Fibroblast of skin of left biceps (primary cell): ENCODE measurements around the gene RPL27A.
"Not testable (repeated sequence)": the region's sequence is repeated elsewhere in the genome, so short reads cannot be mapped to it uniquely, and the experiment has no call there.

Source experiments
- DNase-seq, 2 experiments: peaks; one replicate each; pipeline ENCODE4 v3.0.0-alpha.2; 2013; ENCODE audit warnings: low read depth in 2 of 2

The RPL27A gene

DNA sequence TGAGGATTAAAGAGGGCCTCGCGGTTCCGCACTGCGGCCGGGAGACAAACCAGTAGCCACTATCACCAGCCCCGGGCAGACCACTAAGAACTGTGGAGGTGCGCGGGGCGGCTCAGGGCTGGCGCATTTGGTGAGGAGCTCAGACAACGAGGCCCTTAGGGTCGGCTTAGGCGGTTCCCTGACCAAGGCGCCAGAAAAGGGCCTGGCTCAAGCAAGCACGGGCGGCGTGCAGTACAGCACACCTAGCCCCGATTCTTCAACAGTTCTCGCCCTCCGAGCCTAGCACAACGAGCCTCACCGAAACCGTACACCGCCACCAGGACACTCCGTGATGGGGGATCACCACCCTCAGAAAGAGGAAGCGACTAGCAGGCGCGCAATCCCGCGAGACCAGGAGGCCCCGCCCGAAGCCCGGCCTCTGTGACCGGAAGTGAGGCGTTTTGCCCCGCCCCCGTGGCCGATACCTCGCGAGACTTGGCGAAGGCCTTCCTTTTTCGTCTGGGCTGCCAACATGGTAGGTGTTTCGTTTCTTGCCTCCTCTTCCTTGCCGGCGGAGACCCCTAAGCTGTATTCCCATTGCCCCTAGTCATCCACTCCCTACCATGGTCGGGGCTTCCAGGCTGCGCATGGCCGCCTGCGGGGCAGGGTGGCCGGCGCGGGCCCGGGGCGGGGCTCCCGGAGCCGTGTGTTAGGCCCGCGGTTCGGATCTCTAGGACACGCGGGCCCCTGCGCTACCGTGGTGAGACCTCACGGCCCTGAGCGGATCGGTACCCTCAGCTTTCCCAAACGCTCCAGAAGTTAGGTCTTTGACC is at the start of gene RPL27A, which contains the start of gene TRIM66:
TSS of gene RPL27A (plus strand) at position 490 of the 812 bp plus-strand sequence. CDS start at position 512, 22 bp downstream.
TSS of gene TRIM66 (minus strand) at position 363 of the 812 bp plus-strand sequence. CDS start 10,391 bp downstream, outside the sequence.
- peak; percentile 89 to 90 for DNase-seq

DNA sequence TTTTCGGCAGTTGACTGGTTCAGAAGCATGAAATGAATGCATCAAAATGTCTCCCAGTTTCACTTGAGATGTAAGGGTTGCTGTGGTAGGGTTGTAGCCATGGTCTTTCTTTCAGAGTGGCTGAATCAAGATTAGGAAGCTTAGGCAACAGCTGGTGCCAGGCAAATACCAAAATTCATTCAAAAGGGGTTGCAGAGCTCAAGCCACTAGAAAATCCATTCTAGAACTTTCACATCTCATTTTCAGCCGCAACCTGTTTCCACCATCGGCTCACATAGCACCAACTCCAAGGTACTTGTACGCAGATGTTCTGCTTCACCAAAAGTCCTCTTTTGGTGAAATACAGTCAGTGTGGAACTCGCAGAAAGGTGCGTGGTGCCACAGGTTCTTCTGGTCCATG is 48.1 kb upstream of the RPL27A start:
- no peak for DNase-seq

DNA sequence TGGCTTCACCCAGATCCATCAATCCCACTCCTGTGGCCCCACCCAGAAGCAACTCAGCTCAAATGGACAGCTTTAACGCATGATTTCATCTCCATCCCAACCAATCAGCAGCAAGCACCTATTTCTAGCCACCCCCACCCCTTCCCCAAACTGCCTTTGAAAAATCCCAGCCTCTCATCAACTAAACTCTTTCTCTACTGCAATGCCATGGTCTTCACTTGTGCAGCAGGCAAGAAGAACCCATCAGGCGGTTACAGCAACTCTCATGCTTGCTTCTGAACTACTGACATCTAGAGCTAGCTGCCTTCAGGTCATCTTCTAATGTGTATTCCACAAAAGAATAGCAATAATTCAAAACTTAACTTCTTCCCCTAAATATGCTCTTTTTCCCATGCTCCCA is 46.5 kb upstream of the RPL27A start:
- DNase-seq, result no peak

DNA sequence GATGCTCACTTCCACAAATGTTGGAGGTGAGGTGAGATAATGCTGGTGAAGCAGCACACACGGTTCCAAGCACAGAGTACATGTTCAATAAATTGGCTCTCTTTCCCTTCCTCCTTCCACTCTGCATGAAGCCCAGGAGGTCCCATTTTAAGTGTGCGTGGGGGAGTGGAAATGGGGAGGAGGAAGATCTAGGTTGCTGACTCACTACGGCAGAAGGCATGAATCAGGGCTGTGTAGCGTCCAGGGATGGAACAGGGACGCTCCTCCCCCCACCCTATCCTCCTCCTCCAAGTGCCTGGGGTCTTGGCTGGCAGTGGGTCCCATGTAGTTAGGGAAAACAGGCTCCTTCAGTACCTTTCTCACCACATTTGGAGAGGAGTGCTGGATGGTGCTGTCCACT is 44.3 kb upstream of the RPL27A start:
- DNase-seq, result no peak

DNA sequence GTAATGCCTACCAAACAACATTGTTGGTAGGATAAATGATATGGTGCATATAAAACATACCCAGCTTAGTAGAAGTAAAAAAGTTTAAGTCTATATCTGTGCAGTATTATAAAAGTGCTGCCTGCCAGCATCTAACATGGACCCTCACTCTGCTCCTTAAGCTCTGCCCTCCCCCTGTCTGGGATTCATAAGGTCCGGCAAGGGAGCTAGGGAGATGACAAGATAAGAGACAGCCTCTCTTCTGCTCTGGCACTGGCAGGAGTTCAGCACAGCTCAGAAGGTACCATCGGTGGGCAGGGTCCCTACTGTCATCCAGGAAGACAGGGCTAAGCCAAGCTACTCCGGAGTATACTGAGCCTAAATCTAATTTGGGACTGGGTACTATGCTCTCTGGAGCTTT is 42.9 kb upstream of the RPL27A start:
- no peak for DNase-seq

DNA sequence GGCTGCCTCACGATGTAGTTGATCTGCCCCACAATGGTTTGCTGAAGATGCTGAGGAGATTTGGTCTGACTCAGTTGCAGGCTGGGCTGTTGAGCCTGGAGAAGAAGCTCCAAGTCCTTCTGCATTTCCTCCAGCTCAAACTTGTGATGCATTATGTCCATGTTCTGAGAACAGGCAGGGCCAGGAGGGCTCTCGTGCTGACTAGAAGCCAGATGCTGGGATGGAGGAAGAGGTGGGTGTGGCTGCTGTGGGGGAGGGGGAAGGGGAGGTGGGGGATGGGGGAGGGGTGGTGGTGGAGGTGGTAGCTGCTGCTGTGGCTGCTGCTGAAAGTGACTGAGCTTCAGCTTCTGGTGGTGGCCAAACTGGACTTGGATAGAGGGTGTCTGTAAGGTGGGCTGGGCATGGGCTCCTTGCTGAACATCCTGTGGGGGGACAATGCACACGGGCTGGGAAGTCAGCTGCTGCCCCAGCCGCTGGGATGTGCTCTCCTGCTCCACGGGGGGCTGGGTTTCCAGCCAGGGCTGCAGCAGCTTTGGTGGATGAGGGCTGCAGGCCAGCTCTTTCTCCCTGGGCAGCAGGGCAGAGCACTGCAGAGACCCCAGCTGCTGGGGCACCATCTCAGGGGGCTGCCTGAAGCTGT is 42.2 kb upstream of the RPL27A start:
- no peak for DNase-seq

DNA sequence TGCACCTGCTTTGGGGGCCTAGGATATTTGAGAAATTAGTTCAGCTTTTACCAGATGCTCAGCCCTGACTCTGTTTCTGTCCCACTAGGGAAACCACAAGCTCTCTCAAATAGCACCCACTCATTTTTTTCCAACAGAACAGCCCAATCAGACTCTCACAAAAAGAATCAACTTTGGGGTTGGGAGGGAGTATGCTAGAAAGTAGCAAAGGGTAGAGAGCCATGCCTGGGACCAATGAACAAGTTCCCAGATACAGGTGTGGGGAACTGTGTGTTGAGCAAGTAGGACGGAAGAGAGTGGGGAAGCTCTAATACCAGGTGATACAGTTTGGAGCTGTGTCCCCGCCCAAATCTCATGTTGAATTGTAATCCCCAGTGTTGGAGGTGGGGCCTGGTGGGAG is 41.3 kb upstream of the RPL27A start:
- no peak for DNase-seq

DNA sequence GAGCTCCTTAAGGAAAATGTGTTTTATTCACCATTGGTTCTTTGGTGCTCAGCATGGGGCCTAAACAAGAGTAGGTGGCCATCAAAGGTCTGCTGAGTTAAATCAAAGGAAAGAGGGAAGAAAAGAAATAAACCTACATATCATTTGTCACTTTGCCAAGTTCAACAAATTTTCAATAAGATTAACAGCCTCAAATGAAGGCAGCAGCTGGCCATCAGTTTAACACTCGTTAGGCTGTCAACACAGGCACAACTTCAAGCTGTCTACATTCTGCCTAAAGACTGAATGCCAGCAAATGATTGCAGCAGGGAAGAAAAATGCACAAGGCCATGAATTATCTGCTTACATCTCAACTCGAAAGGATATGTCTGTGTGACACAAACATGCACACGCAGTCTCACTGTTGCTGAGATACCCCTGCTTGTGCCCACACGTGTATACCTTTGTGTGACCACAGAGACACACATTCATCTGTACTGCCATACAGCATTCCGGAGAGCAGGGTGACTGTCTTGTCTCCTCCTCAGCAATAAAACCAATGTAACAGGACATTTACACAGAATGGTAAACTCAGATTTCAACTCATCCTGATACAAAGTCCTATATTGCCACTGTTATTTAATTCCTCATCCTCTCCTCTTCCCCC is 40.3 kb upstream of the RPL27A start:
- peak in 1 of 2 experiments; percentile 22 for DNase-seq

DNA sequence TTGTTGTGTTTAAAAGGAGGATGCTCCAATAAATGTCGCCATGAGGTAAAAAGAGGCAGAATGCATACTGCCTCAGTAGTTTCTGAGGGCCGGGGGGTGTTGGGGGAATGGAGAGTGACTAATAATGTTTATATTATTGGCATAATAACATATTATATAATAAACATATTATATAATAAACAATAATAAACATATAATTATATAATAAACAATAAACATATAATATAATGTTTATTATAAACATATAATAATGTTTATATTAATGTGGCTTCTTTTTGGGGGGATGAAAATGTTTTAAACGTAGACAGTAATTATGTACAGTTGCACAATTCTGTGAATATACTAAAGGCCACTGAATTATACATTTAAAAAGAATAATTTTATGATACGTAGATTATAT is 35.7 kb upstream of the RPL27A start:
- DNase-seq, result no peak

DNA sequence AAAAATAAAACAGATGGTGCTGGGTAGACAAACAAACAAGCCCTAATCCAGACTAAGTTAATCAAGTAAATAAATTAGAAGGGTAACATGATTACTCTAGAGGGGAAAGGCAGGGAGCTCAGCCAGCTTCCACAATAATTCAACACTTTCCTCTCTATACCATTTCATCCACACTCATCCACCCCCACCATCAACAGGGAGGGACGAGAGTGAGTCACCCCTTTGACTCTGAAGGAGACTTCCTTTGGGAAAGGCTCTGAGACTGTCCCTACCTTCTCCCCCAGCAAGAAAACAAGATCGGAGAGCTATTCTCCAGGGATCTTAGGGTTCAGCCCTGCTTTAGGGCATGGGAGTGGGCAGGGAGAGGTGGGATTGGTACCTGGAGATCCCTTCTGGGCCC is 33.2 kb upstream of the RPL27A start:
- DNase-seq, result peak in 1 of 2 experiments; percentile 17

DNA sequence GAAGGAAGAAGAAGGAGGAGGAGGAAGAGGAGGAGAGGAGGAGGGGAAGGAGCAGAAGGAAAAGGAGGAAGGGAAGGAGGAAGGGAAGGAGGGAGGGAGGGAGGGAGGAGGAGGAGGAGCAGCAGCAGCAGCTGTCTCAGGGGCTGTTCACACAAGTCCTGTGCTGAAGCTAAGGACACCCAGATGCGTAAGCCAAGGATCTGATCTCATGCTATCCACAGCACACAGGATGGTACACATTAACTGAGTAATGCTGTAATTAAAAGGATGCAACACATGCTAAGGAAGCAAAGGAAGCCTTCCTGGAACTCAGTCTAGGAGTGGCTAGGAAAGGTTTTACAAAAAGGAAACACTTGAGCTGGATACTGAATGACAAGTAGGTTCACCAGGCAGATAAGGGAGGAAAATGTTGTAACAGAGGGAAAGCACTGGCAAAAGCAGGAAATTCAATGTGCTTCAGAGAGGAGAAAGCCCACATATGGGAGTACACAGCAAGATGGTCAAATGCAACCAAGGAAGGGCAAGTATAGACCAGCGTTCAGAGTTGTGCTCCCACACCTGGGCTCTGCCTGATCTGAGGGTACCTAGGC is 32.1 kb upstream of the RPL27A start:
- peak; percentile 19 to 30 for DNase-seq

DNA sequence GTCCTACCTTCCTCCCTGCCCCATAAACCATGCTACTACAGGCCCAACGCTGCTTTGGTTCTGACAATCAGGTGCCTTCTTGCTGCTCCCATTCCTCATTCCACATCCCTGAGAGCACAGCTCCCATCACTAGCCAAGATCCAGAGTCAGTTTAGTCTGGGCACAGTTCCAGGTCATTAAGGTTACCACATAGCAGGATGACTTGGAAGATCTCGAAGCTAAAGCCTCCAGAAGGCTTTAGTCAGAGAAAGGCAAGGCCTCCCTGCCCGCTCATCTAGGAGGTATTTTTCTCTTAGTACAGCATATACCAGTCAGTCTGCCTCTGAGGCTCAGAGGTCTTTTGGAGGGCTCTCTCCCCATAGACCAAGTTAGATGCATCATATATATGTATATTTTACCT is 30.5 kb upstream of the RPL27A start:
- DNase-seq, result peak; percentile 93 to 94

DNA sequence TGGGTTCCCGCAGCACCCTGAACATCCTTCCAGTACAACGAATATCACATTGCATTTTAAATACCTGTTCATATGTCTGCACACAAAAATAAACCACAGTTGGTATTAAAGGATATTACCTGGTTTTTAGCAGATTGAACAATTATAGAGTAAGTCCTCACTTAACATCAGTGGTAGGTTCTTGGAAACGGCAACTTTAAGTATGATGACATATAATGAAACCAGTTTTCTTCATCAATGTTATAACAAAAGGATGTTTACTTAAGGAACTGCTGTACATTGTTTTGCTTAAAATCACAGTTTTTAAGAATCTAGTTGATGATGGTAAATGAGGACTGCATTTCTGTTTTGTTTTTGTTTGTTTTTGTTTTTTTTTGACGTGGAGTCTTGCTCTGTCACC is 28.1 kb upstream of the RPL27A start:
- no peak for DNase-seq

DNA sequence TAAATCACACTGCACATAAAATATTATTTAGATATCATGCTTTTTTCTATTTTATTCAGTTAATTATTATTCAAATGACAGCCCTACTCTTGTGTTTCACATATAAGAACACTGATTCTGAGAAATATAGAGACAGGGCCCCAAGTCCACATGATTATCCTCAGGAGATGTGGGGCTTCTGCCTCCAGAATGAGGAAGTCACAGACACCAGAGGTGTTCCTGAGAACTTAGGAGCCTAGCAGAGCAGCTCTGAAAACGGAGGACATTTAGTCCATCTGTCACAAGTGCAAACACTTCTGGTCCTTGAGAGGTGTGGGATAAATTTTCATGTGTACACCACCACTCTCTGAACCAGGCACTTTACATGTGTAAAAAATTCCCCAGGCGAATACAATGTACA is 26.3 kb upstream of the RPL27A start:
- DNase-seq, result no peak

DNA sequence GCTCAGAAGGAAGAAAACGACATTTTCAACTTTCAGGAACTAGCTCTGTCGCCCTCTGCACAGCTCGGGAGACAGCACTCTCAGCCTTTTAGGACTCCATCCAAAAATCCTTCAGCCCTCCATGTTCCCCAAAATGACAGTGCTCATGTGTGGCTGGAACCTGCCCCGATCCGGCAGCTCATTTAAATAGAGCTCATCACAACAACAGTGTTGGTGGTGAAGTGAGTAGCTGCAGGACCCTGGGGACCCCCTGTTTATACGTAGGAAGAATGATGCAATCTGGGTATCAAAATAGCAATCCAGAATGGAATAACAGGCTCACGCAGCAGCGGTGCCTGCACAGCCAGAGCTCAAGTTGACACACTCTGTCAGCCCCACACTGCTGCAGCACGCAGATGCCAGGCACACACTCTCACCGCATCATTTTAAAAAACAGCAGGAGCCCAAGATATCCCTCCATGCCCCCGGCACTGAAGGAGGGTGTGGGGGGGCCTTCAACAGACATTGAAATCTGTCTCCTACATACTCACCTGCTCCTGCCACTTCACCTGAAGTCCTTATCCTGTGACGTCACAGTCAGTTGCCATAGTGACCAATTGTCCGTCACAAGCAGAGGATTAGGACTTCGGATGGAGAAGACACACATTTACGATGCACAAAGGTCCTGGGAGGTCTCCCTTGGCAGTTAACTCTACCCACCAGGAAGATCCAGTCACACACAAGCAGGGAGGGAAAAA is 24.1 kb upstream of the RPL27A start:
- peak; percentile 26 to 29 for DNase-seq

DNA sequence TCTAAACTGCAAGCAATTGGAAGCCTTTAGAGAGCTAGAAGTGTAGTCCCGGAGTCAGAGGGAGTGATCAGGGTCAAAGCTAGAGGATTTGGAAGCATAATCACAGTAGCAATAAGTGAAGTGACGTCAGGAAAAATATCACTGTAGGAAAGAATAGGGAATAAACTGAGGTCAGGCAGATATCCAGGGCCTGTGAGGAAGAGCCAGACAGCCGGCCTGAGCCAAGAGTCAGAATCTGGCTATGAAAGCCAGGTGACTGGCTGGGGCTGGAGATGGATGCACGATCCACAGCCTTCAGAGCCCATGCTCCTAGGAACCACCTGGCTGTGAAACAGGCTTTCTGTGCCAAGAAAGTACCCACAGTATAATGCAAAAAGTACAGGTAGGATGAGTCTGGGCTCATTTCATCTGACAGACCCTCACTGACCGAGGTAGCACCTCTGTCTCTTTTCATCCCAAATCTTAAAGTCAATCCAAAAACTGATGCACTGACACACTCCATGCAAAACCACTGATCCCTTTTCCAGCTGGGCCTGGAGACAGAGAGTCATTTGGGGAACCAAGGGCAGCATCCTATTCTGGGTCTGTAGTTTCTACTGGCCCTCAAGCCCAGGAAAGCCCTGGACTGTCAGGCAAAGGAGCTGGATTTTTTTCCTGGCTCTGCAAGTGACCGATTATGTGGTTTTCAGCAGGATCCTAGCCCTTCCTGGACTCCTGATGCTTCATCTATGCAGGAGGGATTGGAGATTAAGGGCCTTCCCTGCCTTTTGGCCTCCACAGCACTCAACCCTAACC is 21.4 kb upstream of the RPL27A start:
- no peak for DNase-seq

DNA sequence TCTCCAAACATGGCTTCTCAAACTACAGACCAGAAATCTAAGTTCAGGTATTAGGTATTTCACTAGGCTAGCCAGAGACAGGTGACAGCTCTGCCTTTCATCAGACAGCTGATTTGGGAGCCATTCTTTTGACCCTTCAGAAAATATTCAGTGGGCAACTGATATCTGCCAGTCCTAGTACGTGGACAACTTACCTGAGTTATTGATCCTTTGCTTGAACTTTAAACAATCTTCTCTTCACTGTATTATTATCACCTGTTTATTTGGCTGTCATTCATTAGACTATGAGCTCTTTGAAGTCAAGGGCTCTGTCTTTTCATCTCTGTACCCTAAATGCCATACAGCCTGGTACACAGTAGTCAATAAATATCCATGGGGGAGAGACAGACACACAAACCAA is 17.4 kb upstream of the RPL27A start:
- DNase-seq, result no peak

DNA sequence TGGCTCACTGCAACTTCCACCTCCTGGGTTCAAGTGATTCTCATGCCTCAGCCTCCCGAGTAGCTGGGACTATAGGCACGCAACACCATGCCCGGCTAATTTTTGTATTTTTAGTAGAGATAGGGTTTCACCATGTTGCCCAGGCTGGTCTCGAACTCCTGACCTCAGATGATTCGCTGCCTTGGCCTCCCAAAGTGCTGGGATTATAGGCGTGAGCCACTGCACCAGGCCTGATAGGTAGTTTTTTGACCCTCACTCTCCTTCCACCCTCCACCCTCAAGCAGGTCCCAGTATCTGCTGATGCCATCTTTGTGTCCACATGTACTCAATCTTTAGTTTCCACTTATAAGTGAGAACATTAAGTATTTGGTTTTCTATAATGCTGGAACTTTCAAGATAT is 12.5 kb upstream of the RPL27A start:
- DNase-seq, result not testable (repeated sequence)

DNA sequence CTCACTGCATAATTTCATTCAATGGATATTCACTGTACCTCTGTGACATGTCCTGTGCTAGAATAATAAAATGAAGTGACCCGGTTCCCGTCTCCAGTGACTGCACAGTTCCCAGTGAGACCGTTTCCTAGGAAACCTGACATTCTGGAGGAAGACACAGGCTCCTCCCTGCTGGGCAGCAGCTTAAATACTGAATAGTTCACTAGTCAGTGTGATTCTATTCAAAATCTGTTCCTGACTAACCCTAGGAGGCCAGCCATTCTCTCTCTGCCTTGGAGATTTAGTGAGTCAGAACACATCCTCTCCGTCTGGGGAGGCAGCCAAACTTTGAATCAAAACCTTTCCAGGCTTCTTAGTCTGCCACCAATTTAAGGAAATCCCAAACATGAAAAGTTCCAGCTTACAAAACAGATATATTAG is 11.4 kb upstream of the RPL27A start:
- peak; percentile 94 for DNase-seq

DNA sequence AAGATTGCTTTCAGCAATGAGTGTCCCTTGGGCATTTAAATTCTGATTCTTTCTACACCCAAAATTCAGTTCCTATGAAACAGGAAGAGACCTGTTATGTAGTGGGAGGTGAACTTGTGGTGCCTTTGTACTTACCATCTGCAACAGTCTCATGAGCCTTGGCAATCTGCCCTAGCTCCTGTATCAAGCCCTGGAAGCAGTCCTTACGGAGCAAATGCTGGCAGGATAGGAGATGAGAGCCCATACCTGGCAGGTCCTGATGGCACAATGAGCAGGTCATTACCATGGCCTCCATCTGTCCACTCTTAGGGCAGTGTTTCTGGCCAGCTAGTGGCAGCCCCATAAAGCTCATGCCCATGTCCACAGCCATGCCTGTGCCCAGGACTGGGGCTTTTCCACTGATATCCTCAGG is 10.9 kb upstream of the RPL27A start:
- DNase-seq, result no peak

DNA sequence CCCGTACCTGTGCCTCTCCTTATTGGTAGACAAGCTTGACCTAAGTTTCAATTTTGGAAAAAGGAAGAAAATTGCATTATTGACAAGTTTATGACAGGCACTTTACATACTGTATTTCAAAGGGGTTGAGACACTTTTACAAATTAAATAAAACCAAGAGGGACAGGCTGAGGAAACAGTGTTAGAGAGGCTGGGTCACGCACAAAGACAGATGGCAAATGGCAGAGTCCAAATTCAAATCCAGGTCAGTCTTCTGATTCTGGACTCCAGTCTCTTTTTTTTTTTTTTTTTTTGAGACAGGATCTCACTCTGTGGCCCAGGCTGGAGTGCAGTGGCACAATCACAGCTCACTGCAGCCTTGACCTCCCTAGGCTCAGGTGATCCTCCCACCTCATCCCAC is 10.2 kb upstream of the RPL27A start:
- no peak for DNase-seq
